ENCODE measurements around the gene SELPLG.
"Not testable (repeated sequence)": the region's sequence is repeated elsewhere in the genome, so short reads cannot be mapped to it uniquely, and the experiment has no call there.

The SELPLG gene

GRCh38 chr12:108594323-108594903, 39.3 kb downstream of the SELPLG start:
- DNase-seq = no peak
- TF ChIP-seq POLR2A (IDR thresholded peaks at IDR 0.05; ENCODE audit: low read length) (no peak), GATA1 (IDR thresholded peaks at IDR 0.05; ENCODE audit: low read depth, low read length) (no peak)

GRCh38 chr12:108592033-108592909, 41.4 kb downstream of the SELPLG start:
- DNase-seq = no peak
- TF ChIP-seq POLR2A (IDR thresholded peaks at IDR 0.05; ENCODE audit: low read length) (no peak), GATA1 (IDR thresholded peaks at IDR 0.05; ENCODE audit: low read depth, low read length) (no peak)

- DNase-seq = no peak
- TF ChIP-seq GATA1 (IDR thresholded peaks at IDR 0.05; ENCODE audit: low read depth, low read length) (no peak), POLR2A (IDR thresholded peaks at IDR 0.05; ENCODE audit: low read length) (no peak)
Observed at GRCh38 chr12:108591267-108591980, 42.3 kb downstream of the SELPLG start.

- not testable (repeated sequence) for DNase-seq
Observed at GRCh38 chr12:108590463-108590862, 43.2 kb downstream of the SELPLG start.

GRCh38 chr12:108589840-108590229, 43.9 kb downstream of the SELPLG start:
- DNase-seq = no peak
- TF ChIP-seq GATA1 (IDR thresholded peaks at IDR 0.05; ENCODE audit: low read depth, low read length) = no peak
- TF ChIP-seq POLR2A (IDR thresholded peaks at IDR 0.05; ENCODE audit: low read length) = no peak

GRCh38 chr12:108589028-108589839, 44.5 kb downstream of the SELPLG start:
- no peak for TF ChIP-seq POLR2A (IDR thresholded peaks at IDR 0.05; ENCODE audit: low read length)
- no peak for TF ChIP-seq GATA1 (IDR thresholded peaks at IDR 0.05; ENCODE audit: low read depth, low read length)
- DNase-seq = no peak

- TF ChIP-seq POLR2A (IDR thresholded peaks at IDR 0.05; ENCODE audit: low read length) = no peak
- no peak for TF ChIP-seq GATA1 (IDR thresholded peaks at IDR 0.05; ENCODE audit: low read depth, low read length)
- no peak for DNase-seq
Observed at GRCh38 chr12:108587826-108588225, 45.9 kb downstream of the SELPLG start.

- no peak for TF ChIP-seq GATA1 (IDR thresholded peaks at IDR 0.05; ENCODE audit: low read depth, low read length)
- no peak for DNase-seq
Observed at GRCh38 chr12:108586306-108586705, 47.4 kb downstream of the SELPLG start.

GRCh38 chr12:108585864-108586263, 47.8 kb downstream of the SELPLG start:
- TF ChIP-seq POLR2A (IDR thresholded peaks at IDR 0.05; ENCODE audit: low read length) = no peak
- TF ChIP-seq GATA1 (IDR thresholded peaks at IDR 0.05; ENCODE audit: low read depth, low read length) = no peak
- DNase-seq = no peak

- no peak for DNase-seq
- no peak for TF ChIP-seq GATA1 (IDR thresholded peaks at IDR 0.05; ENCODE audit: low read depth, low read length)
- TF ChIP-seq POLR2A (IDR thresholded peaks at IDR 0.05; ENCODE audit: low read length) = no peak
Observed at GRCh38 chr12:108584456-108585065, 49.1 kb downstream of the SELPLG start.

GRCh38 chr12:108583991-108584390, 49.7 kb downstream of the SELPLG start:
- TF ChIP-seq POLR2A (IDR thresholded peaks at IDR 0.05; ENCODE audit: low read length) (no peak), GATA1 (IDR thresholded peaks at IDR 0.05; ENCODE audit: low read depth, low read length) (no peak)
- DNase-seq = no peak

- TF ChIP-seq GATA1 (IDR thresholded peaks at IDR 0.05; ENCODE audit: low read depth, low read length) = no peak
- no peak for TF ChIP-seq POLR2A (IDR thresholded peaks at IDR 0.05; ENCODE audit: low read length)
- DNase-seq = no peak
Observed at GRCh38 chr12:108582978-108583770, 50.5 kb downstream of the SELPLG start.

GRCh38 chr12:108582509-108582908, 51.2 kb downstream of the SELPLG start:
- TF ChIP-seq POLR2A (IDR thresholded peaks at IDR 0.05; ENCODE audit: low read length) (no peak), GATA1 (IDR thresholded peaks at IDR 0.05; ENCODE audit: low read depth, low read length) (no peak)
- DNase-seq = no peak

Data from erythroblast (primary cell).